ENCODE measurements around the gene SPATA17.
"Not testable (repeated sequence)": the region's sequence is repeated elsewhere in the genome, so short reads cannot be mapped to it uniquely, and the experiment has no call there.

The SPATA17 gene

GRCh38 chr1:217630711-217631591 is at the start of gene SPATA17, which contains the start of gene GPATCH2:
Gene SPATA17 (plus strand): TSS chr1:217631344. CDS start chr1:217631379, 35 bp downstream.
Gene GPATCH2 (minus strand): TSS chr1:217631090. CDS start chr1:217630971, 119 bp downstream.
- peak; percentile 93 for DNase-seq

- DNase-seq, result not testable (repeated sequence)
Observed at GRCh38 chr1:217584286-217584811, 46.8 kb upstream of the SPATA17 start.

DNA sequence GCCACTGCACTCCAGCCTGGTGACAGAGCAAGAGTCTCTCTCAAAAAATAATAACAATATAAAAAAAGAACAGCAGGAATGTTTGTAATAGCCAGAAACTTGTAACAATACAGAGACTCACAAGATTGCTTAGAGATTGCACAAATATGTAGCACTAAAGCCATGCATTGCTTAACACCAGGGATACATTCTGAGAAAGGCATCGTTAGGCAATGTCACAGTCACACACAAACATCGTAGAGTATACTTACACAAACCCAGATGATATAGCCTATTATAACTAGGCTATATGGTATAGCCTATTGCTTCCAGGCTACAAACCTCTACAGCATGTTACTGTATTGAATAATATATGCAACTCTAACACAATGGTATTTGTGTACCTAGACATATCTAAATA is 45.6 kb upstream of the SPATA17 start:
- DNase-seq, result no peak

GRCh38 chr1:217586586-217586985 is 44.6 kb upstream of the SPATA17 start:
- no peak for DNase-seq

- DNase-seq, result no peak
Observed at GRCh38 chr1:217590598-217590997, 40.5 kb upstream of the SPATA17 start.

DNA sequence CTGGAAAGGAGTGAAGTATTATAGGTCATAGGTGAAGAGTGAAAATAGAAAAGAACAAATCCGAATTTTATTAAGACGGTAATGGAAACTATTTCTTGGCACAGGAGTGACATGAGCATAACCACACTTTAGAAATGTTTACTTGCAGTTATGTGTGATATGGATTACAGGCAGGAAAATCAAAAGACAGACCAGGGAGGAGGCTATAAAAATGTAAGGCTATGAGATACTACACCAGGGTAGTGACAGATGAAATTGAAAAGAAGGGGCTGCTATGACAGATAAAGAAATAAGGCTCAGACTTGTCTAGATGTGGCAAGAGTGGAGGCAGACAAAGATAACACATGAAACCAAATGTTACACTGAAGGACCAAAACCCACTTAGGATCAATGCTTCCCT is 32.0 kb upstream of the SPATA17 start:
- no peak for DNase-seq

DNA sequence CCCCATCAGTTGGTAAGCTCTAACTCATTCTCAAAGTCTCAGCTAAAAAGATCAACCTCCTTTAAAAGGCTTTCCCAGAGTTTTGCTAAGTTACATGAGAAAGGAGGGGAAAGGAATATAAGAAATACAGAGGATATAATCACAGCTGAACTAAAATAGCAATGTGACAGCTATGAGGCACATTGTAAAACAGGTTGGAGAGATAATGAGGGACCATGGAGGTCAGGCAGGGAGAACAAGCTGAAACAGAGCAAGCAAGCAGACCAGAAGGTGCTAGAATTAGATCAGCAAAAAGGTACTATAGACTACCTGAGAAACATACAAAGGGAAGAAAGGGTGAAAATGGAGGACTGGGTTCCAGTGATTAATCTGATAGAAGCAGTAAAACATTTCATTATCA is 28.8 kb upstream of the SPATA17 start:
- DNase-seq, result no peak

DNA sequence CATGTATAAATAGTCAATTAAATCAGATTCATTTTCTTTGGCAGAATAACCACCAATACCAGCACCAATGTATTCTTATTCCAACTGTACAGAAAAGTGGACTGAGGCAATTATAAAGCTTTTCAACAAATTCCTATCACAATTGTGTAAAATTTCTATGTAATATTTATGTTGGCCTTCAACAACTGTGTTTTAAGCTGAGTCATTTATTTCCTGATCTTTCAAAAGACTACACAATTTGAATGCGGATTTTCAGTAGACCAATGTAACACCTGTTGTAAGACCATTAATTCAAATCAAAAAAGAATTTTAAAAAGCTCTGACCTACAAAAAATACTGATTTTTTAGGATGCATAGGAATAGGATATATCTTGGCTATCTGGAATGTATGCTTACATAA is 25.8 kb upstream of the SPATA17 start:
- no peak for DNase-seq

DNA sequence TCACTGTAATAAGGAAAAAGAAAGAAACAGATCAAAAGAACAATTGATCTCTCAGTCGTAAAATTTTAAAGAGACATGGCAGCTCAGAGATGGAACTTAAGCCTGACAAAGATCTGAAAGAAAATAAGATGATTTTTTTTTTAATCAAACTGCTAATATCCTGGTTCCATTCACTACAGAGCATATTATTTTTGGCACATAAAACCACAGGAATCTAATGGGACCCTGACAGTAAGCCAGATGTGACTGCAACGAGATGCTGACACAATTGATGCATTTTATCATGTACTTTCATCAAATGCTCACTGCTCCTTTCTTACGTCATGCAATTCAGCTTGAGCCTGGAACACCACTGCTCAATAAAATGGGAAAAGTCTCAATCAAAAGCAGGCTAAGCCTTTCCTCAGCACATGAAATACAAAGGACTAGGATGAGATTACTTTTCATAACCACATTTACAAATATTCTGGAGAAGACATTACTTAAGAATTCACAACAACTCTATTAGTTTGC is 16.9 kb upstream of the SPATA17 start:
- DNase-seq, result no peak

- no peak for DNase-seq
Observed at GRCh38 chr1:217617126-217617525, 14.0 kb upstream of the SPATA17 start.

GRCh38 chr1:217620814-217621213 is 10.3 kb upstream of the SPATA17 start:
- no peak for DNase-seq

DNA sequence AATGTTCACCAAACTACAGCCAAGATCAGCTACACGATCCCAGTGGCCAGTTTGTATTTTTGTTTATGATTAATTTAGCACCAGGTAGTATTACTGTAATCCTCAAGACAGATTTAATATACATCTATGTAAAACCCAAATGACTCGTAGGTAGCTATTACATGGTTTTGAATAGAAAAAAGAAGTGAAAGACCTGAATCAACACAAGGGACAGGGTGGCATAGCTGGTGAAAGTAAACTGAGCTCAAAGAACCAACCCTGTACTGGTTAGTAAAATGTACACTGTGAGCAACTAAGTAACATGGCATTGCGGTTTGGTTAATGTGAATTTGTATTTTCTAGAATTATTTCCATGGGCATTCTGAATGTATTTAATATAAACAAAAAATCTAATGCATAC is 9.1 kb upstream of the SPATA17 start:
- no peak for DNase-seq

GRCh38 chr1:217626321-217626720 is 4.8 kb upstream of the SPATA17 start:
- no peak for DNase-seq

- DNase-seq, result no peak
Observed at GRCh38 chr1:217627431-217627830, 3.7 kb upstream of the SPATA17 start.

DNA sequence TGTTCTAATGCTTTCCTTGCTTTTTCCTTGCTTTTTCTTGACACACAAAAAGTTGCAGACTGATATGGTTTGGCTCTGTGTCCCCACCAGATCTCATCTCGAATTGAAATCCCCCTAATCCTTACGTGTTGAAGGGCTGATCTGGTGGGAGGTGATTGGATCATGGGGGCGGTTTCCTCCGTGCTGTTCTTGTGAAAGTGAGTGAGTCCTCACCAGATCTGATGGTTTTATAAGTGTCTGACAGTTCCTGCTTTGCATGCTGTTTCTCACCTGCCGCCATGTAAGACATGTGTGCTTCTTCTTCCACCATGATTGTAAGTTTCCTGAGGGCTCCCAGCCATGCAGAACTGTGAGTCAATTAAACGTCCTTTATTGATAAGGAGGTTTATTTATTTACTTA is 11.3 kb downstream of the SPATA17 start:
- DNase-seq, result no peak

GRCh38 chr1:217647791-217648190 is 16.6 kb downstream of the SPATA17 start:
- no peak for DNase-seq

- no peak for DNase-seq
Observed at GRCh38 chr1:217650674-217651073, 19.5 kb downstream of the SPATA17 start.

DNA sequence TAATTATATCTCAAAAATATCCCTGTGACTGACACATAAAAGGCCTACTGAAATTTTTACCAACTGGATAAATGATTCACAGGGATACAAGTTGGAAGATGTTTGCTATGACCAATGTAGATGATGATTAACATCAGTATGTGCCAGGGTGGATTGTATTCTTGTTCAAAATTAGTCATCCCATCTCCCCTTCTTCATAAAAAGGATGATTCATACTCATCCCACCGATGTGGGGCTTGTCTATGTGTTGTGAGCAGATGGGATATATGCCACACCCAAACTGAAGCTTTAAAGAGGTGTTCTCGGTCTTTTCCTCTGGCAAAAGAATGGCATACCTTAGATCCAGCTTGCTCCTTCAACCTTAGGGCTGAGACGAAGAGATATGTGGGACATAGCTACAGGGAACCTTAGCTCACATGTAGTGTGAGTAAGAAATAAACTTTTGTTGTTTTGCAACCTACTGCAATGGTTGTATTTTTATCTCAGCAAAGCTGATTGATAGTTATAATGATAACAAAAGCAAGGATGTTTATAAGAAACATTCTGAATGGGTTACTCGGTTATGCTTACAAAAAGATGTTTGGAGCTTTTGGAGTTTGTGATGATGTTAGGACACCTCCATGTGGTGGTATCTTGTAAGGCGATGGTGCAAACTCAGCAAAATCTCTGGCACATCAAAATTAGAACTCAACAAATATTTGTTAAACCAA is 29.4 kb downstream of the SPATA17 start:
- peak; percentile 1 for DNase-seq

- DNase-seq, result no peak
Observed at GRCh38 chr1:217661407-217661806, 30.3 kb downstream of the SPATA17 start.

DNA sequence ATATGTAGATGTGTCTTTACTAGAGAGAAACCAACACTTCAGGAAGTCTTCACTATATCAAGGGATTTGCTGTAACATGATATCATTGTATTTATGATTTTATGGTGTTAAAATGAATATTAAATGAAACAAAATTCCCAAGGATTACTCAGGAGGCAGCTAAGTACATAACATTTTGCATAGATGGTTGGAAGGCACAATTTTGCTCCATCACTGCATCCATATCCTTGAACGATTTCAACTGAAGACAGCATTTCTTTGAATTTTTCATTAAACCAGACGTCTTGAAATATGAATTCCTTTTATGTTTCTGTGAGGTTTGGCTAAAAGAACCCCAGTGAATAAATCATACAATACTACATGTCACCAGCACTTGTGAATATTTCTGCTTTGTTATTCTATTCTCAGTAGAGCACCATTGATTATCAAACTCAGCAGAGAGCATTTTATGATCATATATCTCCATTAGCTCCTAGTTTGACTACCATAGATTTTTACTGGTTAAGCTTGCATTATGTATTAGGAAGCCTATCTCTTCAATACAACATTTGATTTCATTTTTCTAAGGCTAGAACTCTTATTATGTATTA is 37.3 kb downstream of the SPATA17 start:
- no peak for DNase-seq

DNA sequence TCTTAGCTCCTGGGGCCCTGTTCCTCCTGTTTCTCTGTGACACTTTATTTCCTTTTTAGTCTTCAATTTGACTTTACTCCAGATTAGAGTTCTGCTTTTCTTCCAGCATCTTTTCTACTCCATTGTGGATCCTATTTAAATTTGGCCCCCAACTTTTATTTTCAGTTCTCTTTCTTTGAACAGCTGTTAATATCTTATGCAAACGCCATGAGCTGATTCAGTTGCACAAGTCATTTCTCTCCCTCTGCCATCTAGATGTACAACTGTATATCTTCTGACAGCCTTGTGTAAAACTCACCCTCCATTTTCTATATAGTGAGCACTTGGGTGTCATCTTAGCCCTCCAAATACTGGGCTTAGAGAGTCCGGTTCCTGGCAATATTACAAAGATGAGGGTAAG is 42.2 kb downstream of the SPATA17 start:
- DNase-seq, result no peak

DNA sequence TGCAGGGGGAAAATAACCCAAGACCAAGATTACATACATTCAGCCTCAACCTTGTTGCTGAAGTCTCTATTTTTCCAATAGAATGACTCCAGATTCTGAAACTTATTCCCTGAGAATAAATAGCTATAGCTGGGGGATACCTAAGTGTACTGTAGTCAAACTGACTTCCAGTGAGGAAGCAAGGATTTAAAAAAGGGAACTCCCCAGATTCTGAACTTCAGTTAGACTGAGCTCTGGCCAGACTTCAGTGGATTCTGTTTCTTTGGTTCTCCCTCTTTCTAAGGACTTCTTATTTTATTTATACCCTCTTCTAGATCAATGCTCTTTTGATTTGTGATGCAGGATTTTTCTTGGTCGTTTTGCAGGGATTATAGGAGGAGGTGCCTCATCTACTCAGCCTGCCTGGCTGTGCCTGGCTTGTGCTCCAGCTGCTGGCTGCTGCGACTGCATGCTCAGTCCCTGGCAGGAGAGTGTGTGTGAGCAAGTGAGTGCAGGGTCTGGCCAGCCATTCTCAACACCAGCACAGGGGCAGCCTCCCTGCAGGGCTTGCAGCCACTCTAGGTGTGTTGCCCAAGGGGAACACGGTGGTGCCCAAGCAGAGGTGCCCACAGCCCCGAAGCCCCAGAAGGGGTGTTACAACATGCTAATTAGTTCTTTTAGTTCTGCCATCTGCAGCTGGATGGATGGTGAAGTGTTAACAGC is 43.0 kb downstream of the SPATA17 start:
- DNase-seq, result no peak

GRCh38 chr1:217681806-217682205 is 50.7 kb downstream of the SPATA17 start:
- DNase-seq, result no peak

Data from NCI-H345 (cell line).